HCT116 (cell line): ENCODE measurements around the gene SLC1A3. TPM values are rescaled to one million over a fixed set of nuclear protein-coding genes. Genes with fewer than 3 reads are reported as not detected.
A peak's percentile ranks its signal among the peaks of the same experiment; 100 is the strongest.

Experiments used
- ATAC-seq: fragments of 200-7000 bp; cut with Tn5 transposase; 2 replicates; pipeline ENCODE4 v1.9.1; 2020; ENCODE audit warnings: mild to moderate bottlenecking, moderate library complexity
- BruUV-seq: library from RNA; stranded (reverse); fragments of 400-500 nt; replicated peaks from 2 replicates; lab custom pipeline; 2021; lab: Mats Ljungman, UMichigan
- CTCF ChIA-PET: fragments of 300-600 bp; sonication (Branson Sonifier 250); formaldehyde crosslinking; loops from one replicate; lab custom pipeline; 2021; ENCODE audit warnings: antibody characterized with exemption; lab: Charles Lee
- POLR2A ChIA-PET: fragments of 300-600, 350-600 bp; sonication (Branson Sonifier 250); formaldehyde crosslinking; loops from one replicate; lab custom pipeline; 2021; ENCODE audit warnings: antibody characterized with exemption; lab: Charles Lee
- RAD21 ChIA-PET, 2 experiments: fragments of 300-600 bp; sonication (Branson Sonifier 250); formaldehyde crosslinking; loops; one replicate each; lab custom pipeline; 2023; ENCODE audit warnings: low total read pairs in 2 of 2; ENCODE audit not compliant: uncharacterized antibody in 2 of 2, unreplicated experiment in 2 of 2, low non-redundant PET in 1 of 2; lab: Charles Lee
- DNase-seq: peaks from one replicate; pipeline ENCODE4 v3.0.0-alpha.2; 2010; ENCODE audit warnings: low read depth, low spot score
- H2AFZ ChIP-seq: fragments of 200-600 bp; shearing (Covaris generic), sonication (generic); 2 replicates; pipeline ENCODE4 v1.6.1; 2017; ENCODE audit warnings: low read depth, mixed run types, mixed read lengths, antibody characterized with exemption, low read length; ENCODE audit not compliant: poor library complexity, severe bottlenecking
- H3K27ac ChIP-seq: 2 replicates; pipeline ENCODE4 v1.5.1; 2012; ENCODE audit warnings: low read depth, low read length
- H3K27me3 ChIP-seq: fragments of 200-600 bp; sonication (generic); 2 replicates; pipeline ENCODE4 v1.6.1; 2016; ENCODE audit warnings: mixed run types, low read length, mixed read lengths; ENCODE audit not compliant: insufficient read depth
- H3K36me3 ChIP-seq, 2 experiments: fragments of 200-500 bp in 1 of 2; fragments of 200-600 bp in 1 of 2; sonication (Bioruptor generic) in 1 of 2; sonication (generic) in 1 of 2; 2 replicates each; pipeline versions ENCODE4 v1.5.1 to v1.6.1; 2014 to 2016; ENCODE audit warnings: low read length in 2 of 2, inconsistent platforms in 1 of 2, mixed read lengths in 1 of 2, mixed run types in 1 of 2; ENCODE audit not compliant: insufficient read depth in 2 of 2, control insufficient read depth in 1 of 2
- H3K4me1 ChIP-seq, 2 experiments: fragments of 200-600 bp in 1 of 2; sonication (generic) in 1 of 2; 2 replicates each; pipeline versions ENCODE4 v1.5.1 to v1.6.1; 2012 to 2017; ENCODE audit warnings: low read length in 2 of 2, inconsistent platforms in 1 of 2, mild to moderate bottlenecking in 1 of 2, mixed read lengths in 1 of 2, mixed run types in 1 of 2, moderate library complexity in 1 of 2; ENCODE audit not compliant: insufficient read depth in 2 of 2, control insufficient read depth in 1 of 2
- H3K4me2 ChIP-seq: fragments of 200-600 bp; sonication (generic); 2 replicates; pipeline ENCODE4 v1.6.1; 2017; ENCODE audit warnings: mixed run types, low read length, mixed read lengths
- H3K4me3 ChIP-seq, 2 experiments: fragments of 200-600 bp in 1 of 2; sonication (generic) in 1 of 2; replicated peaks in 1 of 2; 2 replicates each; pipeline ENCODE4 v1.5.1; 2011 to 2016; ENCODE audit warnings: low read length in 2 of 2, control low read depth in 1 of 2, low read depth in 1 of 2, mild to moderate bottlenecking in 1 of 2, mixed read lengths in 1 of 2, mixed run types in 1 of 2
- H3K79me2 ChIP-seq: fragments of 200-600 bp; sonication (generic); 2 replicates; pipeline ENCODE4 v1.6.1; 2017; ENCODE audit warnings: mild to moderate bottlenecking, mixed run types, low read length, moderate library complexity, mixed read lengths; ENCODE audit not compliant: insufficient read depth
- H3K9ac ChIP-seq: fragments of 200-600 bp; sonication (generic); 2 replicates; pipeline ENCODE4 v1.6.1; 2016; ENCODE audit warnings: low read length, mixed read lengths
- H3K9me2 ChIP-seq: fragments of 200-600 bp; sonication (generic), shearing (Covaris generic); 2 replicates; pipeline ENCODE4 v1.6.1; 2017; ENCODE audit warnings: mixed run types, mild to moderate bottlenecking, moderate library complexity; ENCODE audit not compliant: insufficient read depth
- H3K9me3 ChIP-seq, 2 experiments: fragments of 200-500 bp in 1 of 2; fragments of 200-600 bp in 1 of 2; sonication (Bioruptor generic) in 1 of 2; sonication (generic) in 1 of 2; 2 replicates each; pipeline ENCODE4 v1.6.1; 2014 to 2017; ENCODE audit warnings: low read length in 2 of 2, mixed read lengths in 2 of 2, inconsistent platforms in 1 of 2, low read depth in 1 of 2, mild to moderate bottlenecking in 1 of 2, mixed run types in 1 of 2, moderate library complexity in 1 of 2; ENCODE audit not compliant: control insufficient read depth in 1 of 2, insufficient read depth in 1 of 2
- H4K20me1 ChIP-seq: fragments of 200-600 bp; sonication (generic), shearing (Covaris generic); 2 replicates; pipeline ENCODE4 v1.6.1; 2017; ENCODE audit warnings: mixed run types, mild to moderate bottlenecking, moderate library complexity; ENCODE audit not compliant: insufficient read depth
- CEBPB ChIP-seq: IDR thresholded peaks from 2 replicates; pipeline ENCODE4 v1.6.1; 2012; ENCODE audit warnings: low read depth
- ELF1 ChIP-seq: IDR thresholded peaks from 2 replicates; pipeline ENCODE4 v1.6.1; 2012; ENCODE audit warnings: low read depth, borderline replicate concordance
- EZH2 ChIP-seq: fragments of 200-600 bp; sonication (generic); IDR thresholded peaks from 2 replicates; pipeline ENCODE4 v1.6.1; 2017; ENCODE audit warnings: antibody characterized with exemption, mixed run types
- FOSL1 ChIP-seq: IDR thresholded peaks from 2 replicates; pipeline ENCODE4 v1.6.1; 2012; ENCODE audit warnings: low read depth
- JUND ChIP-seq: IDR thresholded peaks from 2 replicates; pipeline ENCODE4 v1.6.1; 2012
- MAX ChIP-seq: IDR thresholded peaks from 2 replicates; pipeline ENCODE4 v1.6.1; 2012
- RAD21 ChIP-seq: IDR thresholded peaks from 2 replicates; pipeline ENCODE4 v1.6.1; 2012; ENCODE audit warnings: low read depth, mild to moderate bottlenecking
- SP1 ChIP-seq: IDR thresholded peaks from 2 replicates; pipeline ENCODE4 v1.6.1; 2012; ENCODE audit warnings: low read depth
- ZNF274 ChIP-seq: fragments of 200-500 bp; sonication (Bioruptor generic); IDR thresholded peaks from 2 replicates; pipeline ENCODE4 v1.6.1; 2014; ENCODE audit warnings: mild to moderate bottlenecking, low read depth, low read length, inconsistent platforms
- intact Hi-C: fragments of 100-400 bp; cut with micrococcal nuclease; formaldehyde crosslinking; loops from 2 replicates; pipeline ENCODE4 v1.10.0; 2022
- total RNA-seq: library from RNA; stranded (reverse); gene quantifications from one replicate; pipeline ENCODE4 v1.2.1, GENCODE V29; 2021; ENCODE audit not compliant: unreplicated experiment
- TF ChIP-seq, protein P1 (sequence below): IDR thresholded peaks from 2 replicates; pipeline ENCODE4 v1.6.1; 2011; ENCODE audit warnings: mild to moderate bottlenecking, low read length, moderate library complexity; ENCODE audit not compliant: insufficient replicate concordance; ENCODE audit errors: extremely low read depth

The SLC1A3 gene
- total RNA-seq, 1 experiment from 2014 or later = 12.9 TPM

GRCh38 chr5:36573438-36573837, 33.0 kb upstream of the SLC1A3 start:
- no peak for DNase-seq
- ATAC-seq = no peak; the same call in 1 of the 2 replicates
- H4K20me1 ChIP-seq = no peaks in the 10 kb centered on the region
- H3K9me2 ChIP-seq = no peaks in the 10 kb centered on the region
- no peaks in the 10 kb centered on the region for H3K79me2 ChIP-seq
- H3K9ac ChIP-seq = no peak overlapping the region
- H3K4me1 ChIP-seq = peaks cover 0 to 7% of the 10 kb centered on the region in 2 experiments; a peak in 3 of 4 replicates
- intact Hi-C loops = no loop called here
- peak overlapping the region; percentile 24; the same call in 1 of the 2 replicates for H3K4me2 ChIP-seq
- no peaks in the 10 kb centered on the region for H3K27me3 ChIP-seq
- POLR2A ChIA-PET = no interaction called here
- BruUV-seq = no TSS peak
- TF ChIP-seq, protein P1, sequence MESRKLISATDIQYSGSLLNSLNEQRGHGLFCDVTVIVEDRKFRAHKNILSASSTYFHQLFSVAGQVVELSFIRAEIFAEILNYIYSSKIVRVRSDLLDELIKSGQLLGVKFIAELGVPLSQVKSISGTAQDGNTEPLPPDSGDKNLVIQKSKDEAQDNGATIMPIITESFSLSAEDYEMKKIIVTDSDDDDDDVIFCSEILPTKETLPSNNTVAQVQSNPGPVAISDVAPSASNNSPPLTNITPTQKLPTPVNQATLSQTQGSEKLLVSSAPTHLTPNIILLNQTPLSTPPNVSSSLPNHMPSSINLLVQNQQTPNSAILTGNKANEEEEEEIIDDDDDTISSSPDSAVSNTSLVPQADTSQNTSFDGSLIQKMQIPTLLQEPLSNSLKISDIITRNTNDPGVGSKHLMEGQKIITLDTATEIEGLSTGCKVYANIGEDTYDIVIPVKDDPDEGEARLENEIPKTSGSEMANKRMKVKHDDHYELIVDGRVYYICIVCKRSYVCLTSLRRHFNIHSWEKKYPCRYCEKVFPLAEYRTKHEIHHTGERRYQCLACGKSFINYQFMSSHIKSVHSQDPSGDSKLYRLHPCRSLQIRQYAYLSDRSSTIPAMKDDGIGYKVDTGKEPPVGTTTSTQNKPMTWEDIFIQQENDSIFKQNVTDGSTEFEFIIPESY = no peak
- TF ChIP-seq CEBPB (no peak), MAX (no peak), ZNF274 (no peak), ELF1 (no peak), JUND (no peak), RAD21 (no peak), SP1 (no peak), FOSL1 (no peak), EZH2 (no peak)
- RAD21 ChIA-PET = no interaction called here
- peak overlapping the region; percentile 24 for H2AFZ ChIP-seq
- CTCF ChIA-PET = no interaction called here
- H3K9me3 ChIP-seq = no peaks in the 10 kb centered on the region
- no peak overlapping the region for H3K27ac ChIP-seq
- no peaks in the 10 kb centered on the region for H3K36me3 ChIP-seq
- H3K4me3 ChIP-seq = no peak overlapping the region
